GM23338 (cell line): ENCODE measurements around the gene LTBR. TPM values are rescaled to one million over a fixed set of nuclear protein-coding genes. Genes with fewer than 3 reads are reported as not detected.

Source experiments
- ATAC-seq: fragments of 200-7000 bp; cut with Tn5 transposase; 3 replicates; pipeline ENCODE4 v1.9.1; 2020
- DNase-seq: peaks from one replicate; pipeline ENCODE4 v3.0.0-alpha.2; 2015; ENCODE audit warnings: low spot score
- H2AFZ ChIP-seq: fragments of 200-600 bp; sonication (generic); 2 replicates; pipeline ENCODE4 v1.8.0; 2016; ENCODE audit warnings: antibody characterized with exemption, mild to moderate bottlenecking, moderate library complexity
- H3F3A ChIP-seq: fragments of 200-600 bp; sonication (generic); replicated peaks from 2 replicates; pipeline ENCODE4 v1.8.0; 2017; ENCODE audit warnings: antibody characterized with exemption, mixed run types, low read depth
- H3K27ac ChIP-seq: fragments of 200-600 bp; sonication (generic); 2 replicates; pipeline ENCODE4 v1.6.1; 2016; ENCODE audit warnings: low read depth
- H3K27me3 ChIP-seq: fragments of 200-600 bp; sonication (generic); 2 replicates; pipeline ENCODE4 v1.8.0; 2016; ENCODE audit warnings: mild to moderate bottlenecking, mixed run types, moderate library complexity; ENCODE audit not compliant: insufficient read depth
- H3K36me3 ChIP-seq: fragments of 200-600 bp; sonication (generic); 2 replicates; pipeline ENCODE4 v1.8.0; 2016; ENCODE audit warnings: mild to moderate bottlenecking; ENCODE audit not compliant: insufficient read depth
- H3K4me1 ChIP-seq: fragments of 200-600 bp; sonication (generic); 2 replicates; pipeline ENCODE4 v1.8.0; 2016; ENCODE audit warnings: mild to moderate bottlenecking, moderate library complexity; ENCODE audit not compliant: insufficient read depth
- H3K4me2 ChIP-seq: fragments of 200-600 bp; sonication (generic); 2 replicates; pipeline ENCODE4 v1.7.1; 2017; ENCODE audit warnings: mixed run types
- H3K4me3 ChIP-seq: fragments of 200-600 bp; sonication (generic); 2 replicates; pipeline ENCODE4 v1.6.1; 2016; ENCODE audit warnings: mixed run types
- H3K79me2 ChIP-seq: fragments of 200-600 bp; sonication (generic); replicated peaks from 2 replicates; pipeline ENCODE4 v1.8.0; 2017; ENCODE audit warnings: mild to moderate bottlenecking; ENCODE audit not compliant: insufficient read depth
- H3K9me2 ChIP-seq: fragments of 200-600 bp; sonication (generic); 2 replicates; pipeline ENCODE4 v1.8.0; 2017; ENCODE audit not compliant: insufficient read depth
- H4K20me1 ChIP-seq: fragments of 200-600 bp; sonication (generic); replicated peaks from 2 replicates; pipeline ENCODE4 v1.8.0; 2017; ENCODE audit warnings: mild to moderate bottlenecking; ENCODE audit not compliant: insufficient read depth
- H3K27ac Mint-ChIP-seq: 2 replicates; pipeline ENCODE4 v1.8.0; 2020; ENCODE audit warnings: inconsistent platforms, mild to moderate bottlenecking, moderate library complexity, mixed read lengths
- H3K27me3 Mint-ChIP-seq: 3 replicates; pipeline ENCODE4 v1.8.0; 2022; ENCODE audit warnings: low read depth, mild to moderate bottlenecking, moderate library complexity, mixed read lengths, inconsistent platforms; ENCODE audit not compliant: insufficient read depth, poor library complexity
- H3K36me3 Mint-ChIP-seq: 3 replicates; pipeline ENCODE4 v1.8.0; 2021; ENCODE audit warnings: low read depth, mild to moderate bottlenecking, inconsistent platforms, moderate library complexity, mixed read lengths
- H3K4me1 Mint-ChIP-seq: 3 replicates; pipeline ENCODE4 v1.8.0; 2020; ENCODE audit warnings: mild to moderate bottlenecking, inconsistent platforms, mixed read lengths
- H3K4me3 Mint-ChIP-seq: 3 replicates; pipeline ENCODE4 v1.8.0; 2021; ENCODE audit warnings: moderate library complexity, mild to moderate bottlenecking, inconsistent platforms, mixed read lengths
- H3K9me3 Mint-ChIP-seq: 3 replicates; pipeline ENCODE4 v1.8.0; 2020; ENCODE audit warnings: moderate library complexity, mild to moderate bottlenecking, inconsistent platforms, mixed read lengths
- CREB1 ChIP-seq: fragments of 250-450 bp; sonication (Bioruptor Pico); IDR thresholded peaks from 2 replicates; pipeline ENCODE4 v1.5.0; 2020; ENCODE audit warnings: low read depth, mild to moderate bottlenecking, moderate library complexity
- CTCF ChIP-seq, 2 experiments: fragments of 200-600 bp in 1 of 2; sonication (generic) in 1 of 2; conservative IDR thresholded peaks; 2 replicates each; pipeline versions ENCODE4 v1.5.1 to v1.6.1; 2016 to 2017; ENCODE audit warnings: antibody characterized with exemption in 2 of 2, low read depth in 2 of 2, mild to moderate bottlenecking in 2 of 2, moderate library complexity in 1 of 2
- ETS1 ChIP-seq: IDR thresholded peaks from 2 replicates; pipeline ENCODE4 v1.6.1; 2016; ENCODE audit warnings: antibody characterized with exemption
- EZH2 ChIP-seq: fragments of 200-600 bp; sonication (generic); IDR thresholded peaks from one replicate; pipeline ENCODE4 v1.8.0; 2017; ENCODE audit warnings: antibody characterized with exemption, mild to moderate bottlenecking, low read depth; ENCODE audit not compliant: unreplicated experiment
- EZH2phosphoT487 ChIP-seq: fragments of 200-600 bp; sonication (generic); IDR thresholded peaks from one replicate; pipeline ENCODE4 v1.8.1; 2018; ENCODE audit warnings: antibody characterized with exemption; ENCODE audit not compliant: unreplicated experiment
- JUNB ChIP-seq: IDR thresholded peaks from one replicate; pipeline ENCODE4 v1.6.1; 2016; ENCODE audit warnings: antibody characterized with exemption; ENCODE audit not compliant: unreplicated experiment
- NANOG ChIP-seq: IDR thresholded peaks from 2 replicates; pipeline ENCODE4 v1.6.1; 2016; ENCODE audit warnings: antibody characterized with exemption, borderline replicate concordance
- POLR2AphosphoS5 ChIP-seq: IDR thresholded peaks from 2 replicates; pipeline ENCODE4 v1.6.1; 2016; ENCODE audit warnings: antibody characterized with exemption, low read depth
- REST ChIP-seq: IDR thresholded peaks from one replicate; pipeline ENCODE4 v1.6.1; 2018; ENCODE audit warnings: antibody characterized with exemption; ENCODE audit not compliant: unreplicated experiment
- STAT1 ChIP-seq: IDR thresholded peaks from one replicate; pipeline ENCODE4 v1.6.1; 2016; ENCODE audit warnings: antibody characterized with exemption; ENCODE audit not compliant: unreplicated experiment
- ZNF114 ChIP-seq: fragments of 250-450 bp; sonication (Bioruptor Pico); IDR thresholded peaks from 2 replicates; pipeline ENCODE4 v1.5.0; 2020; ENCODE audit warnings: mild to moderate bottlenecking, moderate library complexity
- ZNF331 ChIP-seq: fragments of 250-450 bp; sonication (Bioruptor Pico); IDR thresholded peaks from 2 replicates; pipeline ENCODE4 v1.5.0; 2020; ENCODE audit warnings: low read depth, mild to moderate bottlenecking, moderate library complexity
- ZNF462 ChIP-seq: fragments of 250-450 bp; sonication (Bioruptor Pico); IDR thresholded peaks from 2 replicates; pipeline ENCODE4 v1.5.0; 2020; ENCODE audit warnings: mild to moderate bottlenecking, moderate library complexity
- polyA plus RNA-seq: library from polyadenylated mRNA; unstranded; fragments of >200 nt; fragmentation: Nextera tagmentation; extraction: Ambion mirVana; gene quantifications from 2 replicates; pipeline ENCODE4 v1.2.1, GENCODE V29; 2016
- total RNA-seq: library from RNA; depleted of rRNA; stranded (reverse); fragments of >200 nt; shearing (Covaris generic); gene quantifications from 2 replicates; pipeline ENCODE4 v1.2.3, GENCODE V29; 2014

Gene LTBR
- total and polyA plus RNA-seq, 2 experiments from 2014 or later = 6.1 to 6.8 TPM

- H3K4me1 Mint-ChIP-seq = peaks cover 49% of the 10 kb centered on the region
- Histone ChIP-seq H4K20me1 (no peaks in the 10 kb centered on the region), H3F3A (0 out of 2 replicates have a peak, but pooled peaks cover 2% of the 10 kb centered on the region), H3K27ac (no peak overlapping the region), H3K9me2 (no peaks in the 10 kb centered on the region), H3K4me2 (no peak overlapping the region), H3K36me3 (no peaks in the 10 kb centered on the region; the same call in 1 of the 2 replicates), H2AFZ (no peak overlapping the region), H3K79me2 (no peaks in the 10 kb centered on the region), H3K4me1 (peaks cover 25% of the 10 kb centered on the region), H3K27me3 (peaks cover 21% of the 10 kb centered on the region), H3K4me3 (no peak overlapping the region)
- ATAC-seq = no peak
- no peak overlapping the region for H3K27ac Mint-ChIP-seq
- TF ChIP-seq POLR2AphosphoS5 (no peak), STAT1 (no peak), EZH2 (no peak), REST (no peak), EZH2phosphoT487 (no peak), ZNF114 (CRISPR knock-in tag) (no peak), CREB1 (CRISPR knock-in tag) (no peak), ETS1 (no peak), CTCF (conservative IDR thresholded peaks at IDR 0.05; ENCODE audit: low read depth in 2 of 2) (no peak), ZNF462 (CRISPR knock-in tag) (no peak), JUNB (no peak), ZNF331 (no peak), NANOG (no peak)
- no peak for DNase-seq
- H3K9me3 Mint-ChIP-seq = no peaks in the 10 kb centered on the region
- no peak overlapping the region; the same call in 2 of the 3 replicates for H3K4me3 Mint-ChIP-seq
- no peaks in the 10 kb centered on the region for H3K36me3 Mint-ChIP-seq
- H3K27me3 Mint-ChIP-seq = peaks cover 15% of the 10 kb centered on the region
These were observed 980 bp upstream of the LTBR start for GRCh38 chr12:6382982-6383381.
